Kasumi-1 (cell line): ENCODE results near the gene CRIM1.

Experiments used
- DNase-seq, 2 experiments: peaks; one replicate each; lab custom pipeline; 2025; lab: John Stamatoyannopoulos, UW

CRIM1 gene

GRCh38 chr2:36520431-36520830, 164.9 kb downstream of the CRIM1 start:
- no peak for DNase-seq

GRCh38 chr2:36523153-36523552, 167.6 kb downstream of the CRIM1 start:
- DNase-seq, result no peak

GRCh38 chr2:36525245-36525644, 169.7 kb downstream of the CRIM1 start:
- no peak for DNase-seq

GRCh38 chr2:36526226-36526625, 170.6 kb downstream of the CRIM1 start:
- DNase-seq, result no peak

- DNase-seq, result no peak
Observed at GRCh38 chr2:36528274-36528673, 172.7 kb downstream of the CRIM1 start.

- no peak for DNase-seq
Observed at GRCh38 chr2:36528766-36529392, 173.3 kb downstream of the CRIM1 start.

- DNase-seq, result peak in 1 of 2 experiments; percentile 15
Observed at GRCh38 chr2:36530178-36530982, 174.8 kb downstream of the CRIM1 start.

GRCh38 chr2:36530983-36531354, 175.4 kb downstream of the CRIM1 start:
- DNase-seq, result peak; percentile 61 to 75

GRCh38 chr2:36534275-36534799, 178.8 kb downstream of the CRIM1 start:
- no peak for DNase-seq

- DNase-seq, result no peak
Observed at GRCh38 chr2:36535099-36535498, 179.5 kb downstream of the CRIM1 start.

- DNase-seq, result no peak
Observed at GRCh38 chr2:36536776-36537175, 181.2 kb downstream of the CRIM1 start.

GRCh38 chr2:36538335-36538734, 182.8 kb downstream of the CRIM1 start:
- DNase-seq, result no peak

GRCh38 chr2:36539631-36540030, 184.1 kb downstream of the CRIM1 start:
- DNase-seq, result no peak

GRCh38 chr2:36540986-36541754, 185.6 kb downstream of the CRIM1 start:
- DNase-seq, result no peak

GRCh38 chr2:36541891-36542595, 186.5 kb downstream of the CRIM1 start:
- DNase-seq, result peak in 1 of 2 experiments; percentile 11

- no peak for DNase-seq
Observed at GRCh38 chr2:36544638-36545338, 189.2 kb downstream of the CRIM1 start.

- no peak for DNase-seq
Observed at GRCh38 chr2:36545871-36546416, 190.4 kb downstream of the CRIM1 start.

- no peak for DNase-seq
Observed at GRCh38 chr2:36547906-36548305, 192.3 kb downstream of the CRIM1 start.

- no peak for DNase-seq
Observed at GRCh38 chr2:36549165-36549574, 193.6 kb downstream of the CRIM1 start.

GRCh38 chr2:36550006-36550405, 194.4 kb downstream of the CRIM1 start:
- DNase-seq, result no peak

GRCh38 chr2:36553683-36554082, 198.1 kb downstream of the CRIM1 start:
- DNase-seq, result peak; percentile 50 to 53
